CD4-positive, alpha-beta T cell treated with Interleukin-17A for 4 hours (primary cell): ENCODE data around the gene MPO.

Experiments
- DNase-seq: peaks from one replicate; pipeline ENCODE4 v3.0.0-alpha.2; 2020; ENCODE audit warnings: mixed read lengths

Gene MPO

DNA sequence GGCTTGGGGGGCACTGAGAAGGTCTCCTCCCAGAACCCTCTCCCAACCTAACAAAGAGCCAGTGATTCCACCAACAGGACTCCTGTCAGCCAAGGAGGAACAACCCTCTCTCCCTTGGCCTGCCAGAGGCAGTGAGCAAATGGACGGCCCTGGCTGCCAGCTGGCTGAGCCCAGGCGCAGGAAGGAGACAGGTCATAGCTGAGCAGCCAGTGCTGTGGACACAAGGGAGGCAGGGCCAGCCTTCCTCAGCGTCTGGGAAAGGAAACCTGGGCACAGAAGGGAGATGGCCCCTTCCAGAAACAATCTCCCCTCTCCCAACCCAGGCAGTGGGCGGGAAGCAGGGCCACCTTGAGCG is 2.1 kb downstream of the MPO start:
- DNase-seq, result no peak

DNA sequence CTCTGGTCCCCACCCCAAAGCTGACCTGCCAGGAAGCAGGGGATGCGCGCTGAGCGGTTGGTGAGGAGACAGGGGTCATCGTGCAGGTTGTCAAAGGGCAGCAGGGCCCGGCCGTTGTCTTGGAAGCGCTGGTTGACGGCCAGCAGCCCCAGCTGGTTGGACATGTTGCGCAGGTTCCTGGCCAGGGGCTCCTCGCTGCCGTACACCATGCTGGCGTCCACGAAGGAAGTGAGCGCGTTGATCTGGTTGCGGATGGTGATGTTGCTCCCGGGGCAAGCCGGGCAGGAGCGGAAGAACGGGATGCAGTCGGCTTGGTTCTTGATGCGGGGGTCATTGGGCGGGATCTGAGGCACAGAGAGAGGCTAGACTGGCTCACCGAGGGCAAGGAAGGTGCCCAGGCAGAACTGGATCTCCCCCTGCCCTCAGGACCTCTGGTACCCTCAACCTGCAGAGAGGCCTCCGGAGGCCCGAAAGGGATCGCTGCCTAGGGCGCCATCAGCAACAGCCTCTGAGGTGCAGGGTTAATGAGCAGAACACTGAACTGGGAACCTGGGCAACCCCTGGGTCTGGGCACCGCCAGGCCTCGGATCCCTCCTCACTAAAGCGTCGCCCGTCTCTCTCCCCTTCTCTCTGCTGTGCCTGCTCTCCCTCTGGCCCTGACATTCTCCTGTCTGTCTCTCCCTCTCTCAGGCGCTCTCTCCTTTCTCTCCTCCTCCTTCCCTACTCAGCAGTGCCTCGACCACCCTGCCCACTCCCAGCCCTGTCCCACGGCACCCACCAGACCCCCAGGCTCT is 2.7 kb downstream of the MPO start:
- DNase-seq, result no peak

- peak; percentile 19 for DNase-seq
These were observed 3.5 kb downstream of the MPO start for GRCh38 chr17:58277107-58277801.

DNA sequence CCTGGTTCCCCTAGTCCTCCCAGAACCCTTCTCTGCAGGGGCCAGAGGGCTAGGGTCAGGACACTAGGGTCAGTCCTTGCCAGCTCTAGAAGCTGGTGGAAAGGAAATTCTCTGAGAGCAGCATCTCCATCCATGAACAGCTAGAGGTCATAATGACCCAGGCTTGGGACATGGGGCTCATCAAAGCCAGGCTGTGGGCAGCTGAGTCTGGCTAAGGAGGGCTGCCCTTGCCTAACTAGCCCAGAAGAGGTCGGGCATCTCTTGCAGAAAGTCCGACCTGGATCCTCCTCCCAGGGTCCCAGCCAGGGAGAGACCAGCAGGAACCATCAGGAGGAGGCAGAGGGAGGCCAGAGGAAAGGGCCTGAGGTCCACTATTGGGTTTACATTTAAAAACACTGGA is 4.3 kb downstream of the MPO start:
- DNase-seq, result no peak

DNA sequence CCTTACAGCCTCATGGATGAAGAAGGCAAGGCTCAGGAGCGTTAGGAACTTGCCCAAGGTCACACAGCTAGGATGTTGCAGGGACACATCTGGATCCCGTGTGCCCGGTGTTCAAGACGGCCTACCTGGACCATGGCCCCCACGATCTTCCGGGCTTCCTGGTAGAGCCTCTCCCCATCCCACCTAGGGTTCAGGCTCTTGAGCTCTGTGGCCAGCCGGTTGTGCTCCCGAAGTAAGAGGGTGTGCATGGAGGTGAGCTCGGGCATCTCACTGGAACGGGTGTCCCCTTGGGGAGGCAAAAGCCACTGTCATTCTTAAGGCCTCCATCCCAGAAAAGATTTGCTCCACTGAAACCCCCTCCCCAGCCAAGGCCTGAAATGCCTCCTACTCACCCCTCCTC is 5.3 kb downstream of the MPO start:
- no peak for DNase-seq

GRCh38 chr17:58273453-58274104 is 7.2 kb downstream of the MPO start:
- no peak for DNase-seq

- DNase-seq, result no peak
These were observed 8.1 kb downstream of the MPO start for GRCh38 chr17:58272367-58273280.

- DNase-seq, result no peak
These were observed 9.4 kb downstream of the MPO start for GRCh38 chr17:58271216-58271931.

DNA sequence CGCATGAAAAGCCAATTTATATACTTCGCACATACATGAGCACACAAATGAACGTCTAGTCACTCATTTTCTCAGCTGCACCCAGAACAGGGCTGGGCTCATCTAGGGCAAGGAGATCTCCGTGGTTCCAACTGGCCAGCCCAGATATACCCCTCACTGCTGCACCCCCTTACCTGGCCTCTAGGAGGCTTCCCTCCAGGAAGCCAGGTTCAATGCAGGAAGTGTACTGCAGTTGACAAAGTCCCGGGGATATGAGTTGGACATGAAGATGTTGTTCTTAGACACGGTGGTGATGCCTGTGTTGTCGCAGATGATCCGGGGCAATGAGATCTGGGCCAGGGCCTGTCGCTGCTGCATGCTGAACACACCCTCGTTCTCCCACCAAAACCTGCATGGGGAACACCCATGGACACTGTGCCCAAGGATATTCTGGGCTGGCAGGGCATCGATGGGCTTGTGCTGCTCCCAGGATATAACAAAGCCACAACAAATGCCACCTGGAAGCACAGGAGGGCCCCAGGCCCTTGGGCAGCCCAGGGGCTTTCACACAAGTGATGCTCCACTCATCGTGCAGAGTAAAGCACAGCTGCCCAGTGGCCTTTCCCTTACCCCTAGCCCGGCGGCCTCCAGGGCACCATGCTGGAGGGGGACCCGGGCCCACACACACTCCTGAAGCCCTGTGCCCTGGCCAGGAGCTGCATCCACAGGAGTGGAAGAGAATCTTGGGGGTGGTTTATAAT is 10.1 kb downstream of the MPO start:
- no peak for DNase-seq

DNA sequence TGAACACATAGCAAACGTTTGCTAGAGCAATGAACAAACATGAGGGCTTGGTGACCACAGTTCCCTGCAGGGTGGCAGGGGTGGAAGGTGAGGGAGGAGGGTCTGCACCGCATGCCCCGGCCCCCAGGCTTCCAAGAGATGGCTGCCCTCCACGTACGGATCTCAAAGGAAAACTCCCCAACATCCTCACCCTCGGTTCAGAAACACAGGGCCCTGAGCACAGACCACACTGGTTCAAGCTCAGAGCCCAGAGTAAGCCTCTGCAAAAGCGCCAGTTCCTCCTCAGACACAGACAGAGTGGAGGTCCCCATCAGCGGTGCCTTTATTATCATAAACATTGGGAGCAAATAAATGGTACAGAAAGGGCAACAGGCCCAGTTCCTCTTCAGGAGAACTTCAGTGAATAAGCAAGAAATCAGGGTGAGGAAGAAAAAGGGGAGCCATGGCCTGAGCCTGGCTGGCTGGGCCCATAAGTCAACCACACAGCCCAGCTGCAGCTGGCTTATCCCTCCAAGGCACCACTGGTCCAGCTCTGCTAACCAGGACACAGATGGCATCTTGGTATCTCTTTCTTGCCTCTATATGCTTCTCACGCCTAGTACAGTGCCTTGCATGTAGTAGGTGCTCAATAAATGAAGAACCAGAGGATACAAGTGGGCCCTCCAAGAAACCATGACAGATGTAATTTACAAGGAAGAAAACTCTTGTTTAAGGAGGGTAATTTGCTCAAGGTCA is 11.0 kb downstream of the MPO start:
- no peak for DNase-seq

DNA sequence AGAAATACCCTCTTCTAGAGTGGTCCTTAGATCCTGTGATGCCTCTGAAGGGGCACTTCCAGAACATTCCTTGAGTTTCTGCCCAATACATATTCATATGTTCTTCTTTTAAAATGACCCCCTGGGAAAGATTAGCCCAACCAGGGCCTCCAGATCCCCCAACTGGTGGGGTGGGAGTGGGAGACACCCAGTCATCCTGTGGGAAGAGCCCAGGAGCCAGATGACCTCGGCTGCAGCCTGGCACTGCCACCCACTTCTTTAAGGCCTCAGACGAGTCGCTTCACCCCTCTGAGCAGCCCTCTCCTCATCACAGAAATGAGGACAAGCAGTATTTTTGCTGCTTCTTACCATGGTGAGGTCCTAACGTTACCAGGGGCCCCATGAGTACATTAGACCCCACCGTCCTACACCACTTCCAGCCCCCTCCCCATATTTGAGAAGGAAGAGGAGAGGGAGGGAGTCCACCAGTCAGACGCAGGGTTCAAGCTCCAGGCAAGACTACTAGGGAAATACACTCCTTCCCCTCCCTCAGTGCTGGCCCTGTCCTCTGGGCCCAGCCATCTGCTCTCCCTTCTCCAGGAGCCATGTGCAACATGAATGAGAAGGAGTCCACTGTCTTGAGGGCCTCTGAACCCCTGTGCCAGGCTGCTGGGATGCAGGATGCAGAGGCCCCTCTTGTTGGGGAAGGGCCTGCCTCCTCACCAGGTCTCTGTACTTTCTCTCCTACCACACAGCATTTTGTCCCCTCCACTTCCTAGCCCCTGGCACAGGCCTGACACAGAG is 11.8 kb downstream of the MPO start:
- no peak for DNase-seq

GRCh38 chr17:58268326-58268725 is 12.4 kb downstream of the MPO start:
- no peak for DNase-seq

- no peak for DNase-seq
These were observed 13.1 kb downstream of the MPO start for GRCh38 chr17:58267347-58268324.

DNA sequence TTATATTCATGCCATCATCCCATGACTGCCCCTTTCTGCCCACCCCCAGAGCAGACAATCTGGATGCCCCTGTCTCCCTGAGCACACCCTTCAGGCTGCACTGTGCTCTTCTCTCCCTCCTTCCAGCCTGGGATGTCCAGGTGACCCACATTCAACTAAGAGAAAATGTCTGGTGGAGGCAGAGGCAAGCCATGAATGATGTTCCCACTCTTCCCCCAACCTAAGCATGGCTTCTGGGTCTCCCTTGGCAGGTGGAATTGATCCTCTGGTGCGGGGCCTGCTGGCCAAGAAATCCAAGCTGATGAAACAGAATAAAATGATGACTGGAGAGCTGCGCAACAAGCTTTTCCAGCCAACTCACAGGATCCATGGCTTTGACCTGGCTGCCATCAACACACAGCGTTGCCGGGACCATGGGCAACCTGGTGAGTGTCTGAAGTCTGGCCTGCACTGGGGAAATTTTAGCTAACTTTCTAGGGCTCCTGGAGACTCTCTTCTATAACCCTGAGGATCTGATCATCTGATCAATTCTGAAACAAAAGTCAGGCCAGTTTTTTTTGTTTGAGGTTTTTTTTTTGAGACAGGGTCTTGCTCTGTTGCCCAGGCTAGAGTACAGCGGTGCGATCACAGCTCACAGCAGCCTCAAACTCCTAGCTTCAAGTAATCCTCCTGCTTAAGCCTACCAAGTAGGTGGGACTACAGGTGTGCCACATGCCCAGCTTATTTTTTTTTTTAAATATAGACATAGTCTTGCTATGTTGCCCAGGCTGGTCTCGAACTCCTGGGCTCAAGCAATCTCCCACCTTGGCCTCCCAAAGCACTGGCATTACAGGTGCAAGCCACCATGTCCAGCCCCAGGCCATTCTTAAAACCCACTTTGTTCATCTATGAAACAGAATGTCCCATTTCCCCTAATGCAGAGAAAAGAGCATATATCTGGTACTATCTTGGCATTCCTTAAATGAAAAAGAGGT is 14.5 kb downstream of the MPO start:
- no peak for DNase-seq

DNA sequence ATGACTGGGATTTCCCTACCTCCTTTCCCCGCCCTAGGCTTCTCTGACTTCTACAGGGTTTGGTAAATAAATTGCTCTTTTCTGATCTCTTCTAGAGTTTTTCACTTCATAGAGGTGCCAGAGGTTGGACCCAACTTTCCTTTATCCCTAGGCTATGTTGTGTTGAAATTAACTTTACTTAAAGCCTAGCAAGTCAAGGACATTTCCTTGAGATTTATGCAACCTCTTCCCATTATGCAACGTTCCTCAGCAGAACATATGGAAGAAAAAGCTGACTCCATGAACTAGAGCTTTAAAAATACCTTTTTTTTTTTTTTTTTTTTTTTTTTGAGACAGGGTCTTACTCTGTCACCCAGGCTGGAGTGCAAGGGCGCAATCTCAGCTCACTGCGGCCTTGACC is 15.5 kb downstream of the MPO start:
- no peak for DNase-seq

- DNase-seq, result no peak
These were observed 16.2 kb downstream of the MPO start for GRCh38 chr17:58264407-58265103.

DNA sequence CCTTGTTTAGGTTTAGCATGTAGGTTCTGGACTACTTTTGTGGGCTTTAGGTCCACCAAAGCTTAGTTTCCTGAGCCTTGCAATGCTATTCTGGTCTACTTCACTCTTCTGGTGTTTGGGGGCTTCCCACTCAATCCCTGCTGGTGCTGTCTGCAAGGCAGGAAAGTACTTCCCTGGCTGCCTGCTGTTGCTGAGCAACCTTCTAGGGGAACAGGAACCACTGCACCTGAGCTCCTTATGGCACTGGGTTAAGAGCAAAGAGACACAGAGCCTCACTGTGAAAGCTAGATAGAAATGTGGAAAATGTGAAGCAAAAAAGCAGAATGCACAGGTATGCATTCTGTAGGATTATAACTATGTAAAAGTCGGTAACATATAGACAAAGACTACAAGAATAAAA is 17.0 kb downstream of the MPO start:
- no peak for DNase-seq
